ENCODE data around the gene YIF1A. TPM values are rescaled to one million over a fixed set of nuclear protein-coding genes. Genes with fewer than 3 reads are reported as not detected.

YIF1A gene
- total and polyA plus RNA-seq, 2 of the 4 experiments (the other 2 are of a cell fraction), result 128 to 207 TPM

DNA sequence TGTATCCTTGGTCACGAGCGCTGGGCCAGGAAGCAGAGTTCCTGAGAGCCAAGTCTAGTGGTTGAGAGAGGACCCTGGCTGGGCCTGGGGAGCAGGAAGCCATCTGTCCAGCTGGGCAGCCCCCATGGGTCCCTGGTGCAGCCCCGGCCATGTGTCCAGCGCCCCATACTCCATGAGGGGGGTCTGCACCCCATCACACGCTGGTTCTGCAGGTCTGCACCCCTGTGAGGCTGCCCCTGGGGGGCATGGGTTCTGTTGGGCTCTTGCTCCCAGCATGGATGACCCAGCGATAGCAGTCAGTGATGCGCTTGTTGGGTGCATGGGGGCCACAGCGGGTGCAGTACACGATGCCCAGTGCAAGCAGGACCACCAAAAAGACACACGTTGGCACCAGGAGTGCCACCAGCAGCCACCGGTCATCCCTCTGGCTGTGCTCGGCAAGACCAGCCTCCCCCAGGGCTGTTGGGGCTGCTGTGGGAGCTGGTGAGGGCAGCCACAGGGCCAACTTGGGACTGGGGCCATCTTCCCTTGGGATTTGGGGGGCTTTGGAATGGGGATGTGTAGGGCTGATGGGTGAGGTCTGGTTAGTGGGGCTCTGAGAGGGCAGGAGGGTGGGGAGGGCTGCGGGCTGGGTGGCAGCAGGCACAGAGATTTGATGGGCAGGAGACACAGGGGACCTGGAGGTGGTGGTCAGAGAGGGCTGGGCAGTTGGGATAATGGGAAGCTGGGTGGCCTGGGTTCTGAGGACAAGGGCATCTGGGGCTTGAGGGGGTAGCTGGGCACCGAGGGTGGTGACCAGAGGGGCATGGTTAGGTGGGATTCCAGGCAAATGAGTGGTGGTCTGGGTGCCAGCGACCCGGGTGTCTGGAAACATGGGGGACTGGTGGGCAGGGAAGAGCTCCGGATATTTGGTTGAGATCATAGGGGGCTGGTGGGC, 25.9 kb upstream of the YIF1A start:
- POLR2A ChIA-PET (ENCODE audit: unreplicated experiment), result interaction anchor here (2.9 kb wide), 1 partner anchor 12 kb away, joined by 18 read pairs; no protein-coding TSS in a partner anchor
- TF ChIP-seq BHLHE40 (IDR thresholded peaks at IDR 0.05; ENCODE audit: low read depth, low read length) (no peak), MAFK (IDR thresholded peaks at IDR 0.05; ENCODE audit: low read depth, low read length) (no peak), MAZ (IDR thresholded peaks at IDR 0.05; ENCODE audit: borderline replicate concordance, low read depth, low read length) (no peak), RCOR1 (IDR thresholded peaks at IDR 0.05; ENCODE audit: insufficient replicate concordance, low read length) (no peak), CEBPB (IDR thresholded peaks at IDR 0.05; ENCODE audit: low read depth, low read length) (no peak), MXI1 (IDR thresholded peaks at IDR 0.05; ENCODE audit: borderline replicate concordance, low read depth, low read length) (no peak), NFE2L2 (IDR thresholded peaks at IDR 0.05; ENCODE audit: low read depth, low read length) (no peak), RFX5 (IDR thresholded peaks at IDR 0.05; ENCODE audit: low read depth, low read length) (no peak), POLR2A (IDR thresholded peaks at IDR 0.05; ENCODE audit: low read depth, low read length) (no peak; the same call in none of the 2 replicates), FOS (IDR thresholded peaks at IDR 0.05; ENCODE audit: low read depth, low read length) (no peak)
- TF ChIP-seq, protein P1, sequence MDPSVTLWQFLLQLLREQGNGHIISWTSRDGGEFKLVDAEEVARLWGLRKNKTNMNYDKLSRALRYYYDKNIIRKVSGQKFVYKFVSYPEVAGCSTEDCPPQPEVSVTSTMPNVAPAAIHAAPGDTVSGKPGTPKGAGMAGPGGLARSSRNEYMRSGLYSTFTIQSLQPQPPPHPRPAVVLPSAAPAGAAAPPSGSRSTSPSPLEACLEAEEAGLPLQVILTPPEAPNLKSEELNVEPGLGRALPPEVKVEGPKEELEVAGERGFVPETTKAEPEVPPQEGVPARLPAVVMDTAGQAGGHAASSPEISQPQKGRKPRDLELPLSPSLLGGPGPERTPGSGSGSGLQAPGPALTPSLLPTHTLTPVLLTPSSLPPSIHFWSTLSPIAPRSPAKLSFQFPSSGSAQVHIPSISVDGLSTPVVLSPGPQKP (IDR thresholded peaks at IDR 0.05; ENCODE audit: borderline replicate concordance, low read depth, low read length), result no peak
- TF ChIP-seq, protein P2, sequence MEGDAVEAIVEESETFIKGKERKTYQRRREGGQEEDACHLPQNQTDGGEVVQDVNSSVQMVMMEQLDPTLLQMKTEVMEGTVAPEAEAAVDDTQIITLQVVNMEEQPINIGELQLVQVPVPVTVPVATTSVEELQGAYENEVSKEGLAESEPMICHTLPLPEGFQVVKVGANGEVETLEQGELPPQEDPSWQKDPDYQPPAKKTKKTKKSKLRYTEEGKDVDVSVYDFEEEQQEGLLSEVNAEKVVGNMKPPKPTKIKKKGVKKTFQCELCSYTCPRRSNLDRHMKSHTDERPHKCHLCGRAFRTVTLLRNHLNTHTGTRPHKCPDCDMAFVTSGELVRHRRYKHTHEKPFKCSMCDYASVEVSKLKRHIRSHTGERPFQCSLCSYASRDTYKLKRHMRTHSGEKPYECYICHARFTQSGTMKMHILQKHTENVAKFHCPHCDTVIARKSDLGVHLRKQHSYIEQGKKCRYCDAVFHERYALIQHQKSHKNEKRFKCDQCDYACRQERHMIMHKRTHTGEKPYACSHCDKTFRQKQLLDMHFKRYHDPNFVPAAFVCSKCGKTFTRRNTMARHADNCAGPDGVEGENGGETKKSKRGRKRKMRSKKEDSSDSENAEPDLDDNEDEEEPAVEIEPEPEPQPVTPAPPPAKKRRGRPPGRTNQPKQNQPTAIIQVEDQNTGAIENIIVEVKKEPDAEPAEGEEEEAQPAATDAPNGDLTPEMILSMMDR (conservative IDR thresholded peaks at IDR 0.05; ENCODE audit: low read depth, low read length), result no peak
- TF ChIP-seq, protein P3, sequence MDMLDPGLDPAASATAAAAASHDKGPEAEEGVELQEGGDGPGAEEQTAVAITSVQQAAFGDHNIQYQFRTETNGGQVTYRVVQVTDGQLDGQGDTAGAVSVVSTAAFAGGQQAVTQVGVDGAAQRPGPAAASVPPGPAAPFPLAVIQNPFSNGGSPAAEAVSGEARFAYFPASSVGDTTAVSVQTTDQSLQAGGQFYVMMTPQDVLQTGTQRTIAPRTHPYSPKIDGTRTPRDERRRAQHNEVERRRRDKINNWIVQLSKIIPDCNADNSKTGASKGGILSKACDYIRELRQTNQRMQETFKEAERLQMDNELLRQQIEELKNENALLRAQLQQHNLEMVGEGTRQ (IDR thresholded peaks at IDR 0.05; ENCODE audit: low read depth, low read length), result no peak

More for the DNA sequence above, 25.9 kb upstream of the YIF1A start:
- H3K9me3 ChIP-seq (ENCODE audit: control insufficient read depth, insufficient read depth, low read length), result no peaks in the 10 kb centered on the region
- no peaks in the 10 kb centered on the region for H3K36me3 ChIP-seq (ENCODE audit: control insufficient read depth, insufficient read depth, low read length)
- no peaks in the 10 kb centered on the region for H3K27me3 ChIP-seq (ENCODE audit: control insufficient read depth, insufficient read depth, low read length)
- DNase-seq, result no peak
- peak overlapping the region; percentile 67; the same call in 1 of the 2 replicates for H3K56ac ChIP-seq (ENCODE audit: extremely low read depth, insufficient read depth, low read length)
- H2AK9ac ChIP-seq (replicated peaks; ENCODE audit: low read depth, low read length, poor library complexity), result peak overlapping the region; percentile 93
- peak overlapping the region; percentile 94 for H3K14ac ChIP-seq (replicated peaks; ENCODE audit: low read depth, low read length)
- H3K4me2 ChIP-seq (ENCODE audit: low read depth, low read length), result peak overlapping the region; percentile 85
- H3K4me1 ChIP-seq (ENCODE audit: control insufficient read depth, insufficient read depth, low read length), result peaks cover 32% of the 10 kb centered on the region
- H3K18ac ChIP-seq (ENCODE audit: low read depth, low read length), result peak overlapping the region; percentile 35; the same call in 1 of the 2 replicates
- no peak for ATAC-seq (ENCODE audit: low read depth)
- H3K4ac ChIP-seq (ENCODE audit: low read depth, low read length), result peak overlapping the region; percentile 81
- peaks cover 39% of the 10 kb centered on the region for H4K20me1 ChIP-seq (ENCODE audit: insufficient read depth, low read length)
- H2BK120ac ChIP-seq (ENCODE audit: low read depth, low read length), result peak overlapping the region; percentile 89; the same call in 1 of the 2 replicates
- BruUV-seq (replicated peaks), result TSS peak; percentile 79
- CTCF ChIA-PET, result no interaction called here
- H3K9me1 ChIP-seq (ENCODE audit: insufficient read depth, low read length), result peaks cover 11% of the 10 kb centered on the region
- peak overlapping the region; percentile 77; the same call in 1 of the 2 replicates for H2AK5ac ChIP-seq (ENCODE audit: low read depth, low read length)
- peak overlapping the region; percentile 72 for H3K4me3 ChIP-seq (ENCODE audit: insufficient read depth, low read depth, low read length)
- peak overlapping the region; percentile 67 to 74; a peak in 2 of 4 replicates for H4K8ac ChIP-seq (ENCODE audit: low read depth in 2 of 2, low read length in 2 of 2)
- 43% methylated on average over 13 of the region's 17 CpGs; no CpG with 5 or more reads in 1 of the 2 experiments for WGBS, 2 experiments (ENCODE audit: extremely low coverage in 2 of 2, insufficient read length in 1 of 2)
- H2BK15ac ChIP-seq (ENCODE audit: low read depth, low read length), result 0 out of 3 replicates have a peak overlapping the region, but pooled peaks have one; percentile 69
- dilution Hi-C loops (cut with HindIII; ENCODE audit: low sequenced_read_pairs, unreplicated experiment), result no loop called here
- H2AFZ ChIP-seq (replicated peaks; ENCODE audit: low read length, poor library complexity), result peak overlapping the region; percentile 81
- peak overlapping the region; percentile 32; the same call in 1 of the 2 replicates for H2BK20ac ChIP-seq (ENCODE audit: low read depth, low read length)
- peak overlapping the region; percentile 93 for H3K27ac ChIP-seq (ENCODE audit: insufficient read depth, low read length)
- H3K79me1 ChIP-seq (ENCODE audit: low read depth in 1 of 2, low read length in 2 of 2), result peaks cover 0 to 42% of the 10 kb centered on the region in 2 experiments; a peak in 2 of 4 replicates
- peak overlapping the region; percentile 90; the same call in 1 of the 2 replicates for H4K5ac ChIP-seq (ENCODE audit: low read depth, low read length)
- in situ Hi-C loops (cut with MboI; ENCODE audit: low sequenced_read_pairs), result no loop called here
- intact Hi-C loops (cut with micrococcal nuclease), result no loop called here
- peak overlapping the region; percentile 77 for H2BK5ac ChIP-seq (ENCODE audit: low read depth, low read length, poor library complexity, severe bottlenecking)
- H4K91ac ChIP-seq (ENCODE audit: insufficient read depth, low read depth, low read length), result peak overlapping the region; percentile 24
- peak overlapping the region; percentile 90 for H3K23ac ChIP-seq (ENCODE audit: low read depth, low read length)
- peak overlapping the region; percentile 95 for H3K9ac ChIP-seq (ENCODE audit: low read depth, low read length)
